ENCODE results near the gene HBZ. TPM values are rescaled to one million over a fixed set of nuclear protein-coding genes. Genes with fewer than 3 reads are reported as not detected.

HBZ gene
- total RNA-seq, 2 experiments from 2014 or later, result not detected

DNA sequence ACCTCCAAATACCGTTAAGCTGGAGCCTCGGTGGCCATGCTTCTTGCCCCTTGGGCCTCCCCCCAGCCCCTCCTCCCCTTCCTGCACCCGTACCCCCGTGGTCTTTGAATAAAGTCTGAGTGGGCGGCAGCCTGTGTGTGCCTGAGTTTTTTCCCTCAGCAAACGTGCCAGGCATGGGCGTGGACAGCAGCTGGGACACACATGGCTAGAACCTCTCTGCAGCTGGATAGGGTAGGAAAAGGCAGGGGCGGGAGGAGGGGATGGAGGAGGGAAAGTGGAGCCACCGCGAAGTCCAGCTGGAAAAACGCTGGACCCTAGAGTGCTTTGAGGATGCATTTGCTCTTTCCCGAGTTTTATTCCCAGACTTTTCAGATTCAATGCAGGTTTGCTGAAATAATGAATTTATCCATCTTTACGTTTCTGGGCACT, 25.0 kb downstream of the HBZ start:
- no TSS peak for BruUV-seq (replicated peaks)
- Histone ChIP-seq H4K20me1 (ENCODE audit: insufficient read depth, low read length) (no peaks in the 10 kb centered on the region), H3K9me3 (ENCODE audit: low read length) (no peaks in the 10 kb centered on the region), H3K27ac (ENCODE audit: low read depth, low read length, poor library complexity, severe bottlenecking) (no peak overlapping the region), H3K4me2 (ENCODE audit: low read length) (no peak overlapping the region), H2AFZ (ENCODE audit: low read length) (no peak overlapping the region), H3K9me2 (ENCODE audit: insufficient read depth, low read length) (no peaks in the 10 kb centered on the region), H3K4me1 (ENCODE audit: insufficient read depth, low read length, poor library complexity, severe bottlenecking) (peaks cover 4% of the 10 kb centered on the region), H3K4me3 (ENCODE audit: low read depth, low read length, poor library complexity, severe bottlenecking) (no peak overlapping the region), H3K36me3 (ENCODE audit: insufficient read depth, low read length) (peaks cover 4% of the 10 kb centered on the region; the same call in 1 of the 2 replicates), H3K79me2 (ENCODE audit: insufficient read depth, low read depth, low read length) (no peaks in the 10 kb centered on the region)
- no peak for DNase-seq (ENCODE audit: low spot score)
- intact Hi-C loops (cut with micrococcal nuclease; ENCODE audit: unreplicated experiment), result no loop called here
- TF ChIP-seq EZH2phosphoT487 (IDR thresholded peaks at IDR 0.05; ENCODE audit: borderline replicate concordance, low read depth, low read length) (no peak), CTCF (conservative IDR thresholded peaks at IDR 0.05; ENCODE audit: low read length) (no peak)
- POLR2A ChIA-PET, result no interaction called here
- CTCF ChIA-PET (ENCODE audit: unreplicated experiment), result no interaction called here

- no peaks in the 10 kb centered on the region for H3K9me3 ChIP-seq (ENCODE audit: low read length)
- H2AFZ ChIP-seq (ENCODE audit: low read length), result no peak overlapping the region
- TF ChIP-seq CTCF (conservative IDR thresholded peaks at IDR 0.05; ENCODE audit: low read length), result no peak
- TF ChIP-seq EZH2phosphoT487 (IDR thresholded peaks at IDR 0.05; ENCODE audit: borderline replicate concordance, low read depth, low read length), result no peak
- POLR2A ChIA-PET, result no interaction called here
- H3K79me2 ChIP-seq (ENCODE audit: insufficient read depth, low read depth, low read length), result no peaks in the 10 kb centered on the region
- CTCF ChIA-PET (ENCODE audit: unreplicated experiment), result no interaction called here
- no peaks in the 10 kb centered on the region for H4K20me1 ChIP-seq (ENCODE audit: insufficient read depth, low read length)
- H3K27ac ChIP-seq (ENCODE audit: low read depth, low read length, poor library complexity, severe bottlenecking), result no peak overlapping the region
- H3K4me3 ChIP-seq (ENCODE audit: low read depth, low read length, poor library complexity, severe bottlenecking), result no peak overlapping the region
- DNase-seq (ENCODE audit: low spot score), result no peak
- peaks cover 4% of the 10 kb centered on the region for H3K4me1 ChIP-seq (ENCODE audit: insufficient read depth, low read length, poor library complexity, severe bottlenecking)
- no TSS peak for BruUV-seq (replicated peaks)
- H3K4me2 ChIP-seq (ENCODE audit: low read length), result no peak overlapping the region
- intact Hi-C loops (cut with micrococcal nuclease; ENCODE audit: unreplicated experiment), result no loop called here
- peaks cover 10% of the 10 kb centered on the region; the same call in 1 of the 2 replicates for H3K36me3 ChIP-seq (ENCODE audit: insufficient read depth, low read length)
- H3K9me2 ChIP-seq (ENCODE audit: insufficient read depth, low read length), result no peaks in the 10 kb centered on the region
Measured at GRCh38 chr16:177981-178667, 25.7 kb downstream of the HBZ start.

GRCh38 chr16:178668-179015, 26.2 kb downstream of the HBZ start:
- H4K20me1 ChIP-seq (ENCODE audit: insufficient read depth, low read length), result no peaks in the 10 kb centered on the region
- peaks cover 10% of the 10 kb centered on the region; the same call in 1 of the 2 replicates for H3K36me3 ChIP-seq (ENCODE audit: insufficient read depth, low read length)
- no peak overlapping the region for H3K27ac ChIP-seq (ENCODE audit: low read depth, low read length, poor library complexity, severe bottlenecking)
- H3K79me2 ChIP-seq (ENCODE audit: insufficient read depth, low read depth, low read length), result no peaks in the 10 kb centered on the region
- DNase-seq (ENCODE audit: low spot score), result no peak
- no peak overlapping the region for H2AFZ ChIP-seq (ENCODE audit: low read length)
- no TSS peak for BruUV-seq (replicated peaks)
- H3K4me2 ChIP-seq (ENCODE audit: low read length), result no peak overlapping the region
- no peaks in the 10 kb centered on the region for H3K9me2 ChIP-seq (ENCODE audit: insufficient read depth, low read length)
- H3K4me3 ChIP-seq (ENCODE audit: low read depth, low read length, poor library complexity, severe bottlenecking), result no peak overlapping the region
- CTCF ChIA-PET (ENCODE audit: unreplicated experiment), result no interaction called here
- intact Hi-C loops (cut with micrococcal nuclease; ENCODE audit: unreplicated experiment), result no loop called here
- no peaks in the 10 kb centered on the region for H3K9me3 ChIP-seq (ENCODE audit: low read length)
- POLR2A ChIA-PET, result no interaction called here
- TF ChIP-seq EZH2phosphoT487 (IDR thresholded peaks at IDR 0.05; ENCODE audit: borderline replicate concordance, low read depth, low read length) (no peak), CTCF (conservative IDR thresholded peaks at IDR 0.05; ENCODE audit: low read length) (no peak)
- peaks cover 4% of the 10 kb centered on the region for H3K4me1 ChIP-seq (ENCODE audit: insufficient read depth, low read length, poor library complexity, severe bottlenecking)

Data from OCI-LY7 (cell line).